Adrenal gland (tissue), 5 donors: ENCODE results near the gene ZXDC.

Source experiments
- CTCF ChIP-seq, 6 experiments: fragments of 450-650 bp in 4 of 6; fragments of 200-600 bp in 2 of 6; sonication (generic) in 1 of 6; IDR thresholded peaks; 1 replicate in 5 of 6; 2 replicates in 1 of 6; pipeline versions ENCODE4 v1.5.1 to v1.8.0; 2016 to 2021; ENCODE audit warnings: antibody characterized with exemption in 6 of 6, mild to moderate bottlenecking in 2 of 6, moderate library complexity in 1 of 6
- POLR2A ChIP-seq, 2 donors: fragments of 450-650 bp; IDR thresholded peaks; one replicate each; pipeline ENCODE4 v1.6.1; 2017; ENCODE audit warnings: antibody characterized with exemption in 2 of 2, mild to moderate bottlenecking in 2 of 2, moderate library complexity in 1 of 2
- donor health status: DM: no; HTN: no; CAD: no.

- TF ChIP-seq CTCF (IDR thresholded peaks at IDR 0.05) = no peak
- no peak for TF ChIP-seq POLR2A (IDR thresholded peaks at IDR 0.05)
Observed at GRCh38 chr3:126440709-126440995, 35.0 kb downstream of the ZXDC start.
